Measurements from ENCODE around the gene MRPS9. TPM values are rescaled to one million over a fixed set of nuclear protein-coding genes. Genes with fewer than 3 reads are reported as not detected.

Gene MRPS9
- total and polyA plus RNA-seq, 9 of the 15 experiments (the other 6 are each of a cell fraction or from before 2014, with no cell fraction given), result 46.2 to 143 (median 65.6) TPM

DNA sequence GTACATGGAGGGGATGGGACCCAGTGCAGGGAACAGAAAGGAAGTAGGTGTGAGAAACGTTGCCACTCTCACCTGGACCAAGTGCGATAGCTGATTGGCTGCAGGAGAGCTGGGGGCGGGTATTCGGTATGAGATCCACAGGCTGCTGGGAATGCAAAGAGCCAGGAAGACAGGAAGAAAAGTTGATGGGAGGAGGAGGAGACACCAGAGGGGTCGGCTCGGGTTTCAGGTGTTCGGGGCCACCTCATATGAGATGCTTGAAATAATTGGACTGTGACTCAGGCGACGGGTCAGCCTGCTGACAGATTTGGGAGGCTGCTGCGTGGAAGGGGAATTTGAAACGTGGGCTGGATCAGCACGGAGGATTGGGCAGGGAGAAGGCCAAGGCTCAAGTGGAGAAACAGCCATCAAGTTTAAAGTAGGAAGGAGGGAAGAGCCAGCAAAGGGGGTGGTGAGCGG is 65.1 kb downstream of the MRPS9 start:
- ChIA-PET CTCF (ENCODE audit: low intra/inter-chr PET ratio) (no interaction called here), POLR2A (no interaction called here)
- in situ Hi-C loops (cut with MboI), result loop anchor here (25.0 kb wide), 1 partner anchor 434 kb away; no protein-coding TSS in a partner anchor
- H3K27ac ChIP-seq (ENCODE audit: extremely low read depth, low read depth, low read length), result no peak overlapping the region
- no peaks in the 10 kb centered on the region for H4K20me1 ChIP-seq (replicated peaks; ENCODE audit: control insufficient read depth, insufficient read depth, low read length)
- 50% methylated on average over 12 of the region's 13 CpGs for WGBS (ENCODE audit: insufficient coverage, low coverage, missing lambda C conversion rate)
- H3K4me1 ChIP-seq (replicated peaks in 1 of 2; ENCODE audit: control insufficient read depth in 2 of 2, insufficient read depth in 2 of 2, low read length in 2 of 2), result peaks cover 0 to 2% of the 10 kb centered on the region in 2 experiments; a peak in 2 of 5 replicates
- no TSS peak for BruUV-seq (replicated peaks)
- no peaks in the 10 kb centered on the region for H3K79me2 ChIP-seq (ENCODE audit: control insufficient read depth, insufficient read depth, low read length)
- ATAC-seq (peak; percentile 23; the same call in 2 of the 3 replicates), DNase-seq (ENCODE audit: extremely low read depth in 1 of 4, low spot score in 3 of 4) (no peak), FAIRE-seq (no peak)
- peaks cover 25% of the 10 kb centered on the region; the same call in 1 of the 3 replicates for H3K36me3 ChIP-seq (ENCODE audit: control insufficient read depth, insufficient read depth, low read length)
- TF ChIP-seq CREM (IDR thresholded peaks at IDR 0.05; ENCODE audit: low read depth) (no peak), NCOA4 (IDR thresholded peaks at IDR 0.05; ENCODE audit: partially characterized antibody) (no peak), VEZF1 (CRISPR knock-in tag; IDR thresholded peaks at IDR 0.05) (no peak), SP2 (IDR thresholded peaks at IDR 0.05; ENCODE audit: extremely low read depth, low read depth, low read length, poor library complexity, severe bottlenecking) (no peak), STAT5B (CRISPR knock-in tag; IDR thresholded peaks at IDR 0.05) (no peak), ZNF668 (CRISPR knock-in tag; IDR thresholded peaks at IDR 0.05) (no peak)
- TF ChIP-seq, protein P1, sequence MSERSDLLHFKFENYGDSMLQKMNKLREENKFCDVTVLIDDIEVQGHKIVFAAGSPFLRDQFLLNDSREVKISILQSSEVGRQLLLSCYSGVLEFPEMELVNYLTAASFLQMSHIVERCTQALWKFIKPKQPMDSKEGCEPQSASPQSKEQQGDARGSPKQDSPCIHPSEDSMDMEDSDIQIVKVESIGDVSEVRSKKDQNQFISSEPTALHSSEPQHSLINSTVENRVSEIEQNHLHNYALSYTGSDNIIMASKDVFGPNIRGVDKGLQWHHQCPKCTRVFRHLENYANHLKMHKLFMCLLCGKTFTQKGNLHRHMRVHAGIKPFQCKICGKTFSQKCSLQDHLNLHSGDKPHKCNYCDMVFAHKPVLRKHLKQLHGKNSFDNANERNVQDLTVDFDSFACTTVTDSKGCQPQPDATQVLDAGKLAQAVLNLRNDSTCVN (CRISPR knock-in tag; IDR thresholded peaks at IDR 0.05), result no peak
- H3K4me2 ChIP-seq (ENCODE audit: insufficient read depth, low read length), result no peak overlapping the region
- no peak overlapping the region for H2AFZ ChIP-seq (ENCODE audit: low read depth, low read length)
- H3K9me3 ChIP-seq (replicated peaks; ENCODE audit: control insufficient read depth, insufficient read depth, low read depth, low read length), result no peaks in the 10 kb centered on the region
- H3K9ac ChIP-seq (ENCODE audit: insufficient read depth in 1 of 2, low read depth in 2 of 2, low read length in 2 of 2), result no peak overlapping the region
- intact Hi-C loops (cut with micrococcal nuclease), result no loop called here
- no peak overlapping the region for H3K4me3 ChIP-seq
- H3K27me3 ChIP-seq (ENCODE audit: control insufficient read depth in 2 of 2, insufficient read depth in 2 of 2, low read length in 2 of 2), result no peaks in the 10 kb centered on the region
- peaks cover 3% of the 10 kb centered on the region for H3K9me1 ChIP-seq (ENCODE audit: control insufficient read depth, insufficient read depth, low read length)

Data from K562 (cell line).